Measurements from ENCODE around the gene MT1A. TPM values are rescaled to one million over a fixed set of nuclear protein-coding genes. Genes with fewer than 3 reads are reported as not detected.

The MT1A gene
- total RNA-seq, 1 donor from 2014 or later, result not detected

DNA sequence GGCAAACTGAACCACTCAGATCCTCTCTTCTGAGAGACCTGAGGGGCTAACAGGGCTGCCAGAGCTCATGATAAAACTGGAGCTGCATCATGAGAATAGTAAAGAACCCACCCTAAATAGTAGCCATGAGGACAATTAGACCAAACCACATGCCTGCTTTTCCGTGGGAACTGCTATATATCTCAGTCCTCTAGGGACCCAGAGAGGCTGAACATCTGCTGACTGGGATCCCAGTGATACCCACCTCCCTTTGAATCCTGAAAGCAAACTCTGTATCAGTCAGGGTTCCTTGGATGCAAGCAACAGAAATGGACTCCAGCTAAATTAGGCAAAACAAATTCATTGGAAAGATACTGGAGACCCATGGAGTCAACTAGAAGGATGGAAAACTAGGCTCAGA lies 50.3 kb downstream of the MT1A start:
- Histone ChIP-seq H3K4me2 (ENCODE audit: low read length) (no peak overlapping the region), H2AFZ (ENCODE audit: low read depth, low read length) (no peak overlapping the region), H3K4me3 (ENCODE audit: insufficient read depth, low read depth, low read length) (no peak overlapping the region), H3K9ac (ENCODE audit: low read length) (no peak overlapping the region), H4K20me1 (ENCODE audit: insufficient read depth, low read length) (no peaks in the 10 kb centered on the region), H3K9me3 (ENCODE audit: insufficient read depth, low read depth, low read length) (peaks cover 3% of the 10 kb centered on the region), H3K36me3 (ENCODE audit: insufficient read depth, low read length) (no peaks in the 10 kb centered on the region), H3K4me1 (ENCODE audit: insufficient read depth, low read length) (no peaks in the 10 kb centered on the region), H3K27me3 (ENCODE audit: insufficient read depth, low read length) (no peaks in the 10 kb centered on the region), H3K27ac (ENCODE audit: low read depth, low read length) (no peak overlapping the region), H3K79me2 (ENCODE audit: insufficient read depth, low read length) (no peaks in the 10 kb centered on the region)
- peaks cover 22% of the 10 kb centered on the region for H3K27me3 Mint-ChIP-seq (ENCODE audit: low read depth, unreplicated experiment)
- H3K9me3 Mint-ChIP-seq (ENCODE audit: unreplicated experiment), result peaks cover 21% of the 10 kb centered on the region
- DNase-seq (ENCODE audit: low read depth) (no peak), FAIRE-seq (no peak)
- H3K4me1 Mint-ChIP-seq (ENCODE audit: low read depth, unreplicated experiment), result peaks cover 1% of the 10 kb centered on the region
- TF ChIP-seq EZH2 (IDR thresholded peaks at IDR 0.05; ENCODE audit: insufficient read depth, low read length), result no peak
- TF ChIP-seq, protein P1, sequence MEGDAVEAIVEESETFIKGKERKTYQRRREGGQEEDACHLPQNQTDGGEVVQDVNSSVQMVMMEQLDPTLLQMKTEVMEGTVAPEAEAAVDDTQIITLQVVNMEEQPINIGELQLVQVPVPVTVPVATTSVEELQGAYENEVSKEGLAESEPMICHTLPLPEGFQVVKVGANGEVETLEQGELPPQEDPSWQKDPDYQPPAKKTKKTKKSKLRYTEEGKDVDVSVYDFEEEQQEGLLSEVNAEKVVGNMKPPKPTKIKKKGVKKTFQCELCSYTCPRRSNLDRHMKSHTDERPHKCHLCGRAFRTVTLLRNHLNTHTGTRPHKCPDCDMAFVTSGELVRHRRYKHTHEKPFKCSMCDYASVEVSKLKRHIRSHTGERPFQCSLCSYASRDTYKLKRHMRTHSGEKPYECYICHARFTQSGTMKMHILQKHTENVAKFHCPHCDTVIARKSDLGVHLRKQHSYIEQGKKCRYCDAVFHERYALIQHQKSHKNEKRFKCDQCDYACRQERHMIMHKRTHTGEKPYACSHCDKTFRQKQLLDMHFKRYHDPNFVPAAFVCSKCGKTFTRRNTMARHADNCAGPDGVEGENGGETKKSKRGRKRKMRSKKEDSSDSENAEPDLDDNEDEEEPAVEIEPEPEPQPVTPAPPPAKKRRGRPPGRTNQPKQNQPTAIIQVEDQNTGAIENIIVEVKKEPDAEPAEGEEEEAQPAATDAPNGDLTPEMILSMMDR (IDR thresholded peaks at IDR 0.05; ENCODE audit: insufficient read depth, low read depth, low read length), result no peak
- no peak overlapping the region for H3K4me3 Mint-ChIP-seq (ENCODE audit: unreplicated experiment)
- peaks cover 6% of the 10 kb centered on the region for H3K36me3 Mint-ChIP-seq (ENCODE audit: low read depth, unreplicated experiment)
- no peak overlapping the region for H3K27ac Mint-ChIP-seq (ENCODE audit: unreplicated experiment)

DNA sequence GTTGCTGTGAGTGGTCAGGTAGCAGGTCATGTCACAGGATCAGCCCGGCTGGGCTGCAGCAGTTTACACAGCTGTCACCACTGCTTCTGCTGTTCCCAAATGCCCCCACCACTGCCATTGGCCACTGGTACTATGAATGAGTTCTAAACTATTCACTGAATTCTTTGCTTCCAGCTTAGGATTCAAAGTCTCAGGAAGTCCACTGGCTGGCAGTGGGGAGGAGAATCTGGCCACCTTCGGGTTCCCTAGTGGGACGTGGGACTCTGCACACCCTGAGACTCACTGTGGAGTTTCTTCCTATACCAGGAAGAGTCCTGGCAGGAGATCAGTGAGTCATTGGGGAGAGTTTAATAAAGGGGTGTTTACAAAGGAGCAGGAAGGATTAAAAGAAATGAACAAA lies 50.7 kb downstream of the MT1A start:
- peaks cover 1% of the 10 kb centered on the region for H3K4me1 Mint-ChIP-seq (ENCODE audit: low read depth, unreplicated experiment)
- H3K27me3 Mint-ChIP-seq (ENCODE audit: low read depth, unreplicated experiment), result peaks cover 19% of the 10 kb centered on the region
- no peak overlapping the region for H3K27ac Mint-ChIP-seq (ENCODE audit: unreplicated experiment)
- Histone ChIP-seq H3K4me3 (ENCODE audit: insufficient read depth, low read depth, low read length) (no peak overlapping the region), H3K9ac (ENCODE audit: low read length) (no peak overlapping the region), H3K79me2 (ENCODE audit: insufficient read depth, low read length) (no peaks in the 10 kb centered on the region), H3K36me3 (ENCODE audit: insufficient read depth, low read length) (no peaks in the 10 kb centered on the region), H3K4me1 (ENCODE audit: insufficient read depth, low read length) (no peaks in the 10 kb centered on the region), H3K9me3 (ENCODE audit: insufficient read depth, low read depth, low read length) (peaks cover 3% of the 10 kb centered on the region), H3K4me2 (ENCODE audit: low read length) (no peak overlapping the region), H4K20me1 (ENCODE audit: insufficient read depth, low read length) (no peaks in the 10 kb centered on the region), H2AFZ (ENCODE audit: low read depth, low read length) (no peak overlapping the region), H3K27me3 (ENCODE audit: insufficient read depth, low read length) (no peaks in the 10 kb centered on the region), H3K27ac (ENCODE audit: low read depth, low read length) (no peak overlapping the region)
- no peak for DNase-seq (ENCODE audit: low read depth)
- H3K4me3 Mint-ChIP-seq (ENCODE audit: unreplicated experiment), result no peak overlapping the region
- H3K36me3 Mint-ChIP-seq (ENCODE audit: low read depth, unreplicated experiment), result peaks cover 6% of the 10 kb centered on the region
- TF ChIP-seq, protein P1 (IDR thresholded peaks at IDR 0.05; ENCODE audit: insufficient read depth, low read depth, low read length), result no peak
- no peak for TF ChIP-seq EZH2 (IDR thresholded peaks at IDR 0.05; ENCODE audit: insufficient read depth, low read length)
- FAIRE-seq, result no peak
- H3K9me3 Mint-ChIP-seq (ENCODE audit: unreplicated experiment), result peaks cover 21% of the 10 kb centered on the region

Other genes with a start within 250 kb of the MT1A start
- 86.2 TPM in 2 replicates for gene AMFR, start 213.1 kb upstream of the MT1A start, total RNA-seq
- gene NUDT21, start 187.3 kb upstream of the MT1A start, total RNA-seq, result 86.0 and 86.2 TPM in 2 replicates
- gene OGFOD1, start 187.1 kb upstream of the MT1A start, total RNA-seq, result 102 and 107 TPM in 2 replicates
- gene BBS2, start 118.6 kb upstream of the MT1A start, total RNA-seq, result 26.6 and 29.0 TPM in 2 replicates
- not detected in 2 replicates for gene MT4, start 73.6 kb upstream of the MT1A start, total RNA-seq
- not detected in 2 replicates for gene MT3, start 49.1 kb upstream of the MT1A start, total RNA-seq
- 84.2 and 112 TPM in 2 replicates for gene MT2A, start 30.1 kb upstream of the MT1A start, total RNA-seq
- gene MT1E, start 12.9 kb upstream of the MT1A start, total RNA-seq, result 10.7 and 11.9 TPM in 2 replicates
- gene MT1M, start 6.0 kb upstream of the MT1A start, total RNA-seq, result not detected in 2 replicates
- gene MT1B, start 13.2 kb downstream of the MT1A start, total RNA-seq, result not detected in 2 replicates
- gene MT1F, start 19.3 kb downstream of the MT1A start, total RNA-seq, result not detected in 2 replicates
- 0.87 TPM in 1 of 2 replicates, not detected in the other for gene MT1G, start 29.4 kb downstream of the MT1A start, total RNA-seq
- not detected in 2 replicates for gene MT1H, start 31.1 kb downstream of the MT1A start, total RNA-seq
- gene MT1X, start 43.8 kb downstream of the MT1A start, total RNA-seq, result 7.0 and 9.7 TPM in 2 replicates
- 89.3 and 94.0 TPM in 2 replicates for gene NUP93, start 91.5 kb downstream of the MT1A start, total RNA-seq
- 0.07 and 0.18 TPM in 2 replicates for gene SLC12A3, start 226.5 kb downstream of the MT1A start, total RNA-seq